ENCODE results near the gene KRTAP26-1. TPM values are rescaled to one million over a fixed set of nuclear protein-coding genes. Genes with fewer than 3 reads are reported as not detected.

KRTAP26-1 gene
- total RNA-seq, 2 experiments from 2014 or later = not detected

- H3K27ac Mint-ChIP-seq = no peak overlapping the region
- CTCF ChIA-PET = interaction anchor here (1.4 kb wide), 1 partner anchor 164 kb away, joined by 4 read pairs; no protein-coding TSS in a partner anchor
Observed at GRCh38 chr21:30269803-30270530, 50.1 kb downstream of the KRTAP26-1 start.

More at GRCh38 chr21:30269803-30270530, 50.1 kb downstream of the KRTAP26-1 start:
- H3K36me3 Mint-ChIP-seq (ENCODE audit: low read depth) = no peaks in the 10 kb centered on the region
- no peak for ATAC-seq
- H3K27me3 Mint-ChIP-seq = peaks cover 6% of the 10 kb centered on the region
- POLR2A ChIA-PET = no interaction called here
- no peaks in the 10 kb centered on the region for H3K4me1 Mint-ChIP-seq
- H3K9me3 Mint-ChIP-seq (ENCODE audit: low read depth) = peaks cover 4% of the 10 kb centered on the region
- intact Hi-C loops (cut with DNase I, micrococcal nuclease) = no loop called here
- no peak for DNase-seq
- H3K4me3 Mint-ChIP-seq = no peak overlapping the region

Other genes with a start within 250 kb of the KRTAP26-1 start
- gene CLDN17, start 153.5 kb downstream of the KRTAP26-1 start, total RNA-seq = not detected
- gene CLDN8, start 104.2 kb downstream of the KRTAP26-1 start, total RNA-seq = not detected
- not detected for gene KRTAP24-1, start 37.4 kb downstream of the KRTAP26-1 start, total RNA-seq
- gene KRTAP25-1, start 30.8 kb downstream of the KRTAP26-1 start, total RNA-seq = not detected
- not detected for gene KRTAP27-1, start 17.4 kb upstream of the KRTAP26-1 start, total RNA-seq
- not detected for gene KRTAP23-1, start 28.3 kb upstream of the KRTAP26-1 start, total RNA-seq
- not detected for gene KRTAP13-2, start 52.0 kb upstream of the KRTAP26-1 start, total RNA-seq
- not detected for gene KRTAP13-1, start 75.7 kb upstream of the KRTAP26-1 start, total RNA-seq
- not detected for gene KRTAP13-3, start 105.6 kb upstream of the KRTAP26-1 start, total RNA-seq
- not detected for gene KRTAP13-4, start 109.9 kb upstream of the KRTAP26-1 start, total RNA-seq
- gene KRTAP15-1, start 120.0 kb upstream of the KRTAP26-1 start, total RNA-seq = not detected
- gene KRTAP19-1, start 160.1 kb upstream of the KRTAP26-1 start, total RNA-seq = not detected
- not detected for gene KRTAP19-2, start 167.1 kb upstream of the KRTAP26-1 start, total RNA-seq
- not detected for gene KRTAP19-3, start 171.7 kb upstream of the KRTAP26-1 start, total RNA-seq
- not detected for gene KRTAP19-4, start 176.8 kb upstream of the KRTAP26-1 start, total RNA-seq
- gene KRTAP19-5, start 181.8 kb upstream of the KRTAP26-1 start, total RNA-seq = not detected
- not detected for gene KRTAP19-6, start 221.5 kb upstream of the KRTAP26-1 start, total RNA-seq
- gene KRTAP19-7, start 241.0 kb upstream of the KRTAP26-1 start, total RNA-seq = not detected

Data from activated CD4-positive, alpha-beta T cell treated with anti-CD3 and anti-CD28 coated beads for 36 hours (primary cell).